MM.1S (cell line): Measurements from ENCODE around the gene UTP4.

Source experiments
- DNase-seq: peaks from one replicate; pipeline ENCODE4 v3.0.0-alpha.2; 2015
- H2AFZ ChIP-seq: fragments of 300-600 bp; sonication (generic); 2 replicates; pipeline ENCODE4 v1.6.0; 2016; ENCODE audit warnings: antibody characterized with exemption, low read length
- H3F3A ChIP-seq: fragments of 300-600 bp; sonication (generic); 2 replicates; pipeline ENCODE4 v1.6.1; 2016; ENCODE audit warnings: mild to moderate bottlenecking, antibody characterized with exemption, low read length, moderate library complexity, mixed read lengths; ENCODE audit not compliant: insufficient read depth
- H3K27ac ChIP-seq: fragments of 300-600 bp; sonication (generic); 2 replicates; pipeline ENCODE4 v1.5.1; 2016; ENCODE audit warnings: mild to moderate bottlenecking, low read length
- H3K27me3 ChIP-seq: fragments of 300-600 bp; sonication (generic); replicated peaks from 2 replicates; pipeline ENCODE4 v1.6.0; 2016; ENCODE audit warnings: low read length; ENCODE audit not compliant: insufficient read depth
- H3K36me3 ChIP-seq: fragments of 300-600 bp; sonication (generic); replicated peaks from 2 replicates; pipeline ENCODE4 v1.6.1; 2016; ENCODE audit warnings: mild to moderate bottlenecking, low read length, mixed read lengths; ENCODE audit not compliant: insufficient read depth
- H3K4me1 ChIP-seq: fragments of 300-600 bp; sonication (generic); 2 replicates; pipeline ENCODE4 v1.6.1; 2016; ENCODE audit warnings: low read length, mixed read lengths
- H3K4me2 ChIP-seq: fragments of 300-600 bp; sonication (generic); 2 replicates; pipeline ENCODE4 v1.6.0; 2016; ENCODE audit warnings: low read depth, low read length
- H3K4me3 ChIP-seq: fragments of 300-600 bp; sonication (generic); 2 replicates; pipeline ENCODE4 v1.5.1; 2016; ENCODE audit warnings: low read length, mixed read lengths
- H3K79me2 ChIP-seq: fragments of 300-600 bp; sonication (generic); 2 replicates; pipeline ENCODE4 v1.6.1; 2016; ENCODE audit warnings: mixed run types, low read length, mixed read lengths
- H3K9ac ChIP-seq: fragments of 300-600 bp; sonication (generic); 2 replicates; pipeline ENCODE4 v1.6.1; 2016; ENCODE audit warnings: low read length, mixed read lengths
- H3K9me2 ChIP-seq: fragments of 300-600 bp; sonication (generic); replicated peaks from 2 replicates; pipeline ENCODE4 v1.6.1; 2016; ENCODE audit warnings: mild to moderate bottlenecking, low read length, mixed read lengths; ENCODE audit not compliant: insufficient read depth
- H3K9me3 ChIP-seq: fragments of 300-600 bp; sonication (generic); replicated peaks from 2 replicates; pipeline ENCODE4 v1.6.1; 2016; ENCODE audit warnings: mild to moderate bottlenecking, low read length, mixed read lengths; ENCODE audit not compliant: insufficient read depth
- H4K20me1 ChIP-seq: fragments of 300-600 bp; sonication (generic); 2 replicates; pipeline ENCODE4 v1.6.1; 2016; ENCODE audit warnings: mild to moderate bottlenecking, low read length, moderate library complexity, mixed read lengths; ENCODE audit not compliant: insufficient read depth
- EZH2 ChIP-seq: fragments of 300-600 bp; sonication (generic); optimal IDR thresholded peaks from 2 replicates; pipeline ENCODE3; 2017; ENCODE audit warnings: low read depth, mild to moderate bottlenecking, antibody characterized with exemption, low read length, mixed read lengths
- EZH2phosphoT487 ChIP-seq: fragments of 300-600 bp; sonication (generic); IDR thresholded peaks from 2 replicates; pipeline ENCODE4 v1.6.1; 2018; ENCODE audit warnings: antibody characterized with exemption, low read length
- TF ChIP-seq, protein P1 (sequence below): fragments of 300-600 bp; sonication (generic); IDR thresholded peaks from 2 replicates; pipeline ENCODE4 v1.5.1; 2016; ENCODE audit warnings: antibody characterized with exemption, low read length, mixed read lengths

Gene UTP4

GRCh38 chr16:69132424-69133252 is at the start of gene UTP4, which contains the start of gene CHTF8:
Gene UTP4, plus strand, starts transcription at chr16:69132649. Its CDS starts 811 bp downstream, at chr16:69133460.
Gene CHTF8, minus strand, starts transcription at chr16:69132588. Its CDS starts 11,130 bp downstream, at chr16:69121458.
- no peaks in the 10 kb centered on the region for H4K20me1 ChIP-seq
- TF ChIP-seq, protein P1, sequence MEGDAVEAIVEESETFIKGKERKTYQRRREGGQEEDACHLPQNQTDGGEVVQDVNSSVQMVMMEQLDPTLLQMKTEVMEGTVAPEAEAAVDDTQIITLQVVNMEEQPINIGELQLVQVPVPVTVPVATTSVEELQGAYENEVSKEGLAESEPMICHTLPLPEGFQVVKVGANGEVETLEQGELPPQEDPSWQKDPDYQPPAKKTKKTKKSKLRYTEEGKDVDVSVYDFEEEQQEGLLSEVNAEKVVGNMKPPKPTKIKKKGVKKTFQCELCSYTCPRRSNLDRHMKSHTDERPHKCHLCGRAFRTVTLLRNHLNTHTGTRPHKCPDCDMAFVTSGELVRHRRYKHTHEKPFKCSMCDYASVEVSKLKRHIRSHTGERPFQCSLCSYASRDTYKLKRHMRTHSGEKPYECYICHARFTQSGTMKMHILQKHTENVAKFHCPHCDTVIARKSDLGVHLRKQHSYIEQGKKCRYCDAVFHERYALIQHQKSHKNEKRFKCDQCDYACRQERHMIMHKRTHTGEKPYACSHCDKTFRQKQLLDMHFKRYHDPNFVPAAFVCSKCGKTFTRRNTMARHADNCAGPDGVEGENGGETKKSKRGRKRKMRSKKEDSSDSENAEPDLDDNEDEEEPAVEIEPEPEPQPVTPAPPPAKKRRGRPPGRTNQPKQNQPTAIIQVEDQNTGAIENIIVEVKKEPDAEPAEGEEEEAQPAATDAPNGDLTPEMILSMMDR: no peak
- TF ChIP-seq EZH2phosphoT487 (no peak), EZH2 (no peak)

DNA sequence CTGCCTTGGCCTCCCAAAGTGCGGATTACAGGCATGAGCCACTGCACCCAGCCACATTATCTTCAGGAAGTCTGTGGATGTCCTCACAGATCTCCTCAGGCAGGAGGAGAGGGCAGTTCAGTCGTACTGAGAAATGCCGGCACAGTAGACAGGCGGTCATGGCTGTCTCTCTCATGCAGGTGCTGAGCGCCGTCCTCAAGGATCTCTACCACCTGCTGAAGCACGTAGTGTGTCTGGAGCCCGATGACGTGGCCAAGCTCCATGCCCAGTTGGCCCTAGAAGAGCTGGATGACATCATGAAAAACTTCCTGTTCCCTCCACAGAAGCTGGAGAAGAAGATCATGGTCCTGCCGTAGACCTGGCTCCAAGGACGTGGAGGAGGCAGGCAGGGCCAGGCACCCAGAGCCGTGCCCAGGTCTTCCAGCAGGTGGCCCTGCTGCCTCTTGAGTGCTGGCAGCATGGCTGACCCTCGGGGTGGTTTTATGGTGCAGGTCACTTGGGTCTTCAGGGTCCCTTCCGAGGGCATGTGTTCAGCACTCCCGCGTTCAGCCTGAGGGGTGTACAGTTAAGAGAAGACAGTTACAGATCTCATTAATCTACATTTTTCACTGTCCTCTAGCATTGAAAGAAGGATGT is 49.0 kb upstream of the UTP4 start:
- H3K9me3 ChIP-seq: no peaks in the 10 kb centered on the region
- H3K4me2 ChIP-seq: no peak overlapping the region
- H4K20me1 ChIP-seq: no peaks in the 10 kb centered on the region
- no peak overlapping the region for H2AFZ ChIP-seq
- H3K4me1 ChIP-seq: no peaks in the 10 kb centered on the region
- H3K9ac ChIP-seq: no peak overlapping the region
- no peaks in the 10 kb centered on the region for H3K79me2 ChIP-seq
- H3K27me3 ChIP-seq: no peaks in the 10 kb centered on the region
- H3K9me2 ChIP-seq: no peaks in the 10 kb centered on the region
- no peak overlapping the region for H3K4me3 ChIP-seq
- no peaks in the 10 kb centered on the region for H3F3A ChIP-seq
- H3K36me3 ChIP-seq: no peaks in the 10 kb centered on the region; the same call in 1 of the 2 replicates
- no peak for TF ChIP-seq EZH2
- DNase-seq: no peak
- no peak overlapping the region for H3K27ac ChIP-seq

More at GRCh38 chr16:69132424-69133252, at the start of gene UTP4, which contains the start of gene CHTF8:
- Histone ChIP-seq H3K4me1 (peaks cover 9% of the 10 kb centered on the region; the same call in 1 of the 2 replicates), H3K4me2 (peak within 1 kb of the TSS; percentile 81), H3K4me3 (peak within 1 kb of the TSS; percentile 96), H3K27ac (peak within 1 kb of the TSS; percentile 51; the same call in 1 of the 2 replicates), H3K27me3 (no peaks in the 10 kb centered on the region), H3F3A (no peaks in the 10 kb centered on the region), H2AFZ (peak within 1 kb of the TSS; percentile 88), H3K9me3 (no peaks in the 10 kb centered on the region), H3K9ac (peak within 1 kb of the TSS; percentile 90), H3K9me2 (no peaks in the 10 kb centered on the region), H3K36me3 (peaks cover 9% of the 10 kb centered on the region; the same call in 1 of the 2 replicates), H3K79me2 (peaks cover 94% of the 10 kb centered on the region)
- peak; percentile 89 for DNase-seq

- Histone ChIP-seq H3F3A (no peaks in the 10 kb centered on the region), H4K20me1 (no peaks in the 10 kb centered on the region), H3K9me2 (no peaks in the 10 kb centered on the region), H3K27me3 (no peaks in the 10 kb centered on the region), H3K27ac (no peak overlapping the region), H3K79me2 (no peaks in the 10 kb centered on the region), H3K9me3 (no peaks in the 10 kb centered on the region), H3K36me3 (no peaks in the 10 kb centered on the region; the same call in 1 of the 2 replicates), H2AFZ (no peak overlapping the region), H3K4me1 (no peaks in the 10 kb centered on the region), H3K4me3 (no peak overlapping the region), H3K9ac (no peak overlapping the region), H3K4me2 (no peak overlapping the region)
- no peak for DNase-seq
- TF ChIP-seq, protein P1: no peak
- TF ChIP-seq EZH2: no peak
- no peak for TF ChIP-seq EZH2phosphoT487
Observed at GRCh38 chr16:69084289-69084688, 48.2 kb upstream of the UTP4 start.
